RWPE2 (cell line): ENCODE measurements around the gene TOR1A.
"Not testable (repeated sequence)": the region's sequence is repeated elsewhere in the genome, so short reads cannot be mapped to it uniquely, and the experiment has no call there.

ENCODE experiments used
- ATAC-seq: fragments of 200-7000 bp; cut with Tn5 transposase; 3 replicates; pipeline ENCODE4 v1.9.1; 2021; ENCODE audit warnings: low read depth
- DNase-seq: peaks from one replicate; pipeline ENCODE4 v3.0.0-alpha.2; 2020; ENCODE audit warnings: low spot score
- H3K27ac ChIP-seq: fragments of 450-650 bp; 2 replicates; pipeline ENCODE4 v1.5.1; 2017; ENCODE audit warnings: mild to moderate bottlenecking; ENCODE audit not compliant: poor library complexity, severe bottlenecking
- H3K27me3 ChIP-seq: fragments of 250-450 bp; sonication (Bioruptor Pico); 2 replicates; pipeline ENCODE4 v1.5.1; 2021; ENCODE audit warnings: mild to moderate bottlenecking, moderate library complexity; ENCODE audit not compliant: insufficient read depth, poor library complexity, severe bottlenecking
- H3K36me3 ChIP-seq: fragments of 250-450 bp; sonication (Bioruptor Pico); 2 replicates; pipeline ENCODE4 v1.5.1; 2020; ENCODE audit warnings: low read depth, mild to moderate bottlenecking, moderate library complexity
- H3K4me1 ChIP-seq: fragments of 250-450 bp; sonication (Bioruptor Pico); 2 replicates; pipeline ENCODE4 v1.5.1; 2021; ENCODE audit warnings: mild to moderate bottlenecking, moderate library complexity; ENCODE audit not compliant: insufficient read depth, poor library complexity, severe bottlenecking
- H3K4me3 ChIP-seq: fragments of 250-450 bp; sonication (Bioruptor Pico); 2 replicates; pipeline ENCODE4 v1.5.1; 2021; ENCODE audit warnings: mild to moderate bottlenecking, moderate library complexity; ENCODE audit not compliant: severe bottlenecking
- H3K9me3 ChIP-seq: fragments of 250-450 bp; sonication (Bioruptor Pico); 2 replicates; pipeline ENCODE4 v1.5.1; 2021; ENCODE audit warnings: mild to moderate bottlenecking, moderate library complexity; ENCODE audit not compliant: severe bottlenecking
- CTCF ChIP-seq: fragments of 450-650 bp; IDR thresholded peaks from one replicate; pipeline ENCODE4 v1.5.1; 2017; ENCODE audit warnings: mild to moderate bottlenecking, moderate library complexity; ENCODE audit not compliant: poor library complexity, severe bottlenecking

Gene TOR1A

DNA sequence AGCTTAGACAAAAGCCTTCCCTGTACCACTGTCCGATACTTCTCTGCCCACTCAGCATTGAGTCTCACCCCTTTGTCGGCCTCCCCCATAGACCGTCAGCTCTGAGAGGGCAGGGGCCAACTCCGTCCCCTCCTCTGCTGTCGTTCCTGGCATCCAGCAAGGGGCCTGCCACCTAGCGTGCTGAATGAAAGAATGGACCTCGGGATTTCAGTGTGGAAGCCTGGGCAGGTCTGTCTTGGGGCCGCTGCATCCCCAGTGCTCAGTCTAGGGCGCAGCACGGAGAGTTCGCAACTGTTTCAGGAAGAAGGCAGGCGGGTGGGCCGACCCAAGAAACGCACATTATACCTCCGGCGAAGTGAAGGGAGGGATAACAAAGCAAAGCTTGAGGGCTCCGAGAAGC, 22.4 kb downstream of the TOR1A start:
- TF ChIP-seq CTCF: no peak
- no peaks in the 10 kb centered on the region for H3K9me3 ChIP-seq
- ATAC-seq: no peak
- no peaks in the 10 kb centered on the region for H3K27me3 ChIP-seq
- no peaks in the 10 kb centered on the region for H3K4me1 ChIP-seq
- H3K4me3 ChIP-seq: no peak overlapping the region
- DNase-seq: no peak
- no peak overlapping the region for H3K27ac ChIP-seq
- 0 out of 2 replicates have a peak, but pooled peaks cover 8% of the 10 kb centered on the region for H3K36me3 ChIP-seq

DNA sequence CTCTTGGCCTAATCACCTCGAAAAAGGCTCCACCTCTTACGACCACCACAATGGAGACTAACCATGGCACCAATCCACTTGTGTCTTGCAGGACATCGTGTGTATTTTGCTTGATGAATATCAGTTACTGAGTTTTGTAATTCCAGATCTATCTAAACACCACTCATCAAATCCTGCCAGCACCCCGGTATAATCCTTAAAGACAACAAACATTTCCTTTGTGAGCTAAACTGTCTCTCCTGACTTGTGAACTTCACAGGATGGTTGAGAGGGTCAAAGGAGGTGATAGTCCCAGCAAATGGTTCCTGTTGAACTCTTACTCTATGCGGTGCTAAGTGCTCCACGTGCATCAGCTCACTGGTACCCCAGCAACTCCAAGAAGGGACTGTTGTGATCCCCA, 25.0 kb downstream of the TOR1A start:
- Histone ChIP-seq H3K36me3 (no peaks in the 10 kb centered on the region), H3K27me3 (no peaks in the 10 kb centered on the region), H3K9me3 (no peaks in the 10 kb centered on the region), H3K4me1 (no peaks in the 10 kb centered on the region), H3K27ac (no peak overlapping the region), H3K4me3 (no peak overlapping the region)
- no peak for TF ChIP-seq CTCF
- DNase-seq: no peak
- ATAC-seq: no peak

GRCh38 chr9:129796029-129796428, 27.9 kb downstream of the TOR1A start:
- not testable (repeated sequence) for H3K9me3 ChIP-seq, H3K4me1 ChIP-seq, H3K27ac ChIP-seq, H3K27me3 ChIP-seq, H3K36me3 ChIP-seq, ATAC-seq, H3K4me3 ChIP-seq, DNase-seq

GRCh38 chr9:129794549-129794948, 29.4 kb downstream of the TOR1A start:
- Histone ChIP-seq H3K36me3 (no peaks in the 10 kb centered on the region), H3K27me3 (no peaks in the 10 kb centered on the region), H3K9me3 (no peaks in the 10 kb centered on the region), H3K27ac (no peak overlapping the region), H3K4me1 (no peaks in the 10 kb centered on the region), H3K4me3 (no peak overlapping the region)
- no peak for TF ChIP-seq CTCF
- DNase-seq: no peak
- ATAC-seq: no peak

- no peaks in the 10 kb centered on the region for H3K27me3 ChIP-seq
- ATAC-seq: no peak
- DNase-seq: no peak
Observed at GRCh38 chr9:129786481-129786880, 37.5 kb downstream of the TOR1A start.

More at GRCh38 chr9:129786481-129786880, 37.5 kb downstream of the TOR1A start:
- no peaks in the 10 kb centered on the region for H3K36me3 ChIP-seq
- no peak overlapping the region for H3K4me3 ChIP-seq
- H3K4me1 ChIP-seq: no peaks in the 10 kb centered on the region
- H3K9me3 ChIP-seq: no peaks in the 10 kb centered on the region
- no peak overlapping the region for H3K27ac ChIP-seq
- no peak for TF ChIP-seq CTCF
